Measurements from ENCODE around the gene IL23A.
A peak's percentile ranks its signal among the peaks of the same experiment; 100 is the strongest.
"Not testable (repeated sequence)": the region's sequence is repeated elsewhere in the genome, so short reads cannot be mapped to it uniquely, and the experiment has no call there.

The IL23A gene, protein sequence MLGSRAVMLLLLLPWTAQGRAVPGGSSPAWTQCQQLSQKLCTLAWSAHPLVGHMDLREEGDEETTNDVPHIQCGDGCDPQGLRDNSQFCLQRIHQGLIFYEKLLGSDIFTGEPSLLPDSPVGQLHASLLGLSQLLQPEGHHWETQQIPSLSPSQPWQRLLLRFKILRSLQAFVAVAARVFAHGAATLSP

DNA sequence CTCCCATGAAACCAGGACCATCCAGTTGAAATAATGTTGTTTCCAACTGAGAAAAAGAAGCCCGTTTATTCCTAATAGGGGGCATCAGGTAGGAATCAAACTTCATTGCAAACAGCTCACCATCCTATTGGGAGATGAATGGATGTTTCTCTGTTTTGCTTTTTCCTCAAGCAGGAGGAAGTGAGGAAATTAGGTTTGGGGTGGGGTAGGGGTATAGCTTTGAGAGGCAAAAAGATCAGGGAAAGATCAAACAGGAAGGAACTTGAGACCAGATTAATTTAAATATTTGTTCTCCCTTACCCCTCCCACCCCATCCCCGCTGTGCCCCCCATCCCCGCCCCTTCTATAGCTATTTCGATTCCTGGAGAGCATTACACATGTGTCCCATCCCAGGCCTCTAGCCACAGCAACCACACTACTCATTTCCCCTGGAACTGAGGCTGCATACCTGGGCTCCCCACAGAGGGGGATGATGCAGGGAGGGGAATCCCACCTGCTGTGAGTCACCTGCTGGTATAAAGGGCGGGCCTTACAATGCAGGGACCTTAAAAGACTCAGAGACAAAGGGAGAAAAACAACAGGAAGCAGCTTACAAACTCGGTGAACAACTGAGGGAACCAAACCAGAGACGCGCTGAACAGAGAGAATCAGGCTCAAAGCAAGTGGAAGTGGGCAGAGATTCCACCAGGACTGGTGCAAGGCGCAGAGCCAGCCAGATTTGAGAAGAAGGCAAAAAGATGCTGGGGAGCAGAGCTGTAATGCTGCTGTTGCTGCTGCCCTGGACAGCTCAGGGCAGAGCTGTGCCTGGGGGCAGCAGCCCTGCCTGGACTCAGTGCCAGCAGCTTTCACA lies at the start of gene IL23A:
TSS of gene IL23A (plus strand) at position 577 of the 850 bp plus-strand sequence. CDS start at position 738, 161 bp downstream.
- no peak for DNase-seq (ENCODE audit: low spot score)

- no peak for DNase-seq (ENCODE audit: low spot score)
These were observed 44.9 kb upstream of the IL23A start for GRCh38 chr12:56293795-56294194.

DNA sequence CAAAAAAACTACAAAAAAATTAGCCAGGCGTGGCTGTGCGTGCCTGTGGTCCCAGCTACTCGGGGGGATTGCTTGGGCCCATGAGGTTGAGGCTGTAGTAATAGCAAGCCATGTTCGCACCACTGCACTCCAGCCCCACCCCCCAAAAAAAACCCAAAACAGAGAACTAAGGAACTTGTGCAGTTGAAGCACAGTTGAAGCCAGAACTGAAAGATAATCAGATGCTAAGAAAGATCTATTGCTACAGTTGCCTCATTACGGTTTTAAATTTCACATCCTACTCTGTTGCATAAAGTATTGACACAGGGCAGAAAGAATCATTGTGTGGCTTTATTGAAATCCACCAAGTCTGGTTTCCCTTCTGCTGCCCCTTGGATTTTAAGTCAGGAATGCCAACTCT lies 42.4 kb upstream of the IL23A start:
- DNase-seq (ENCODE audit: low spot score), result no peak

- no peak for DNase-seq (ENCODE audit: low spot score)
These were observed 41.3 kb upstream of the IL23A start for GRCh38 chr12:56297400-56297799.

- DNase-seq (ENCODE audit: low spot score), result no peak
These were observed 39.9 kb upstream of the IL23A start for GRCh38 chr12:56298828-56299227.

DNA sequence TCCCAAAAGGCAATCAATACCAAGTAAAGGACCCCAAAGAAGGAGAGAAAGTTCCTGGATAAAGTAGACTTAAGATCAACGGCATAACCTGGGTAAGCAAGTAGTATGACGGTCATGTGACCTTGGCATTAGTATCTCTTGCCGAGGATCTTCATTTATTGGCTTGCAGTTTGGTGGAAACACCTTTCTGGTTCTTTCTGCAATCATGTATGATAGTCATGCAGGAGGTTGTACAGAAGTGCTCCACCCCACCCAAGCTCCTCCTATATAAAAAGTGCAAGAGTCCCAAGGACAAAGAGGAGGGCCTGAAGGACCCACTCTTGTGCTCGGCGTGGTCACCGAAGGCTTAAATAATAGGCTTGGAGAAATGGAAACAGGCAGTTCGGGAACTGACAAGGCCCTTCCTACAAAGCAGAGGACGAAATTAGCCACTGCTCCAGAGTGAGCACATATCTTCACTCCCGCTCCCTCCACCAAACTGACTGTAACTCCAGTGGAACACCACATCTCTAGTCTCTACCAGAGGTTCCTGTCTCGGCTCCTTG lies 39.3 kb upstream of the IL23A start:
- peak; percentile 35 for DNase-seq (ENCODE audit: low spot score)

DNA sequence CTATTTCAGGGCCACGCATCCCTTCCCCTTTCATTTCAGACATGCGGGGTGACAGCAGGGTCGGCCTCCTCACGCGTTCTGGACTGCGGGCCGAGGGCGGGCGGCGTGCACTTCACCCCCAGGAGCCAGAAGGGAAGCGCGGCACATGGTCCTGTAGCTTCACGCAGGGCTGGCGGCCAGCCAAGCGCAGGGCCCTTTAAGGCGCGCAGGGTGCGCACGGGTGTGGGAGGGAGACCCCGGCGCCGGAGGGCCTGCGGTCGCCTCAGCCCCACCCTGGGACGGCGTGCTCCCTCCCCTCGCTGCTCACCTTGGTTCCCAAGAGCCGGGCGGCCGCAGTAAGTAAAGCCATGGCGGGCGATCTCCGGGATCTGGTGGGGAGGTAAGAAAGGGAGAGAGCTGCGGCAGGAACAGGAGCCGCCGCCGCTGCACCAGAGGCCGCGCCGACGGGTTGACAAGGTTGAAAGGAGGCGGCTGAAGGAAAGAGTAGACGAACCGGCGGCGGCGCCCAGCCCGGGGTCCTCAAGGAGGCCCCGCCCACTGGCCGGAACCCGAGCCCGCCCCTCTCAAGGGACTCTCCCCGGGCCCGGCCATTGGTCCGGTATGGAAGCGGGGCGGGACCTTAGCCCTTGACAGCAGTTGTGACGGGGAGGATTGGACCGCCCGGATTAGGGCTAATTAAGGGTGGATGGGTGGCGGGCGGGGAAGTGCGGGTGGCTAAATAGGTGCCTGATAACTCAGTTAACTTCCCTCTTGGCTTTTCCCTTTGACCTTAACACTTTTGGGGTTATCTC lies 38.6 kb upstream of the IL23A start, which contains the start of gene CS:
TSS of gene CS (minus strand) at position 478 of the 791 bp plus-strand sequence. CDS start at position 349, 129 bp downstream.
- peak; percentile 99 for DNase-seq (ENCODE audit: low spot score)

GRCh38 chr12:56300644-56301464 lies 37.8 kb upstream of the IL23A start:
- peak; percentile 11 for DNase-seq (ENCODE audit: low spot score)

- DNase-seq (ENCODE audit: low spot score), result no peak
These were observed 34.4 kb upstream of the IL23A start for GRCh38 chr12:56304276-56304675.

GRCh38 chr12:56304872-56305590 lies 33.7 kb upstream of the IL23A start:
- no peak for DNase-seq (ENCODE audit: low spot score)

DNA sequence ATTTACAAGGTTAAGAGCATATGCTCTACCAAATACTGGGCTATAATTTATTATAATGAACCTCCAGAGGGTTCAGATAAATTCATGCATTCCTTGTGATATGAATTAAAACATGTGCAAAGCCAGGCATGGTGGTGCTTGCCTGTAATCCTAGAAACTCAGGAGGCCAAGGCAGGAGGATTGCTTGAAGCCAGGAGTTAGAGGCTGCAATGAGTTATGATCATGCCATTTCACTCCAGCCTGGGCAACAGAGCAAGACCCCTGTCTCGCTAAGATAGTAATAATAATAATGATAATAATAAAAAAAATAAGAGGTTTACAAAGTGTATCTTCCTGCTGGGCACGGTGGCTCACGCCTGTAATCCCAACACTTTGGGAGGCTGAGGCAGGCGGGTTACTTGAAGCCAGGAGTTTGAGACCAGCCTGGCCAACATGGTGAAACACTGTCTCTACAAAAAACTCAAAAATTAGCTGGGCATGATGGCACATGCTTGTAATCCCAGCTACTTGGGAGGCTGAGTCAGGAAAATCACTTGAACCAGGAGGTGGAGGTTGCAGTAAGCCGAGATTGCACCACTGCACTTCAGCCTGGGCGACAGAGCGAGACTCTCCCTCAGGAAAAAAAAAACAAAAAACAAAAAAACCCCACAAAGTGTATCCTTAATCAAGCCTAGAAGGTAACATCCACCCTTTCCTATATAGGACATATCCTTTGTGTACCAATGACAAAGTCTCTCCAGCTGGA lies 31.3 kb upstream of the IL23A start:
- no peak for DNase-seq (ENCODE audit: low spot score)

DNA sequence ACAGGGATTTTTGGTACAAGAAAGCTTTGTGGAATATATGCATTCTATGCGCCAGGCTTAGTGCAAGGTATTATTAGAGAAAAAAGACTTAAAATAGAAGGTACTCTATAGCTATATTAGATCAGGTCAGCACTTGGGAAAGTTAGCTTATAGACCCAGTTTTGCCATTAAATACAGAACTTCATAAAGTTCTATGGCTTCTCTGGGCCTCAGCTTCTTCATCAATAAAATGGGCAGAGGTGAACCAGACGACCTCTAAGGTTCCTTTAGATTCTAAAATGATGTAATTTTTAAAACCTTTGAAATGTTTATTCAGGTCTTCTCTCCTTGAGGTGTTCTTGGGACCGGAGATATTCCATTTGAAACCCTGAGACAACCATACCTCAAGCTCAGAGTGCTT lies 30.0 kb upstream of the IL23A start:
- no peak for DNase-seq (ENCODE audit: low spot score)

- no peak for DNase-seq (ENCODE audit: low spot score)
These were observed 27.7 kb upstream of the IL23A start for GRCh38 chr12:56311003-56311402.

DNA sequence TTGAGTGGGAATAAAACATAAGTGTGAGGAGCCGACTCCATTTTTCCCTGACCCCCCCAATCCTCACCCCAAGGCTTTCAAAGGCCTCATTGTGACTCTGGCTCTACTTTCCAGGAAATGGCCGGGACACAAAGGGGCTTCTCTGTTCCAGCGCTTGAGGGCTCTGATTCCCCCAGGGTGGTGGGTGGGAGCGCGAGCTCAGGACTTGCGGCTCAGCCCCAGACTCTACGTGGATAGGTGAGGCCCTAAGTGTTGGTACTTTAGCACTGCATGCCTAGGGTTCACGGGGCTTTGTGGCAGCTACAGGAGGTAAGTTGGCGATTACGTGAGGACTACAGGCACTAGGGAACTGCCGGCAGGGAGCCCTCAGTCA lies 23.4 kb upstream of the IL23A start:
- no peak for DNase-seq (ENCODE audit: low spot score)

GRCh38 chr12:56315622-56316473 lies 22.8 kb upstream of the IL23A start, which contains the start of gene CNPY2:
Gene CNPY2, minus strand, starts transcription at chr12:56315988. Its CDS starts 771 bp downstream, at chr12:56315217.
- DNase-seq (ENCODE audit: low spot score), result peak; percentile 99

- DNase-seq (ENCODE audit: low spot score), result no peak
These were observed 21.0 kb upstream of the IL23A start for GRCh38 chr12:56317675-56318074.

DNA sequence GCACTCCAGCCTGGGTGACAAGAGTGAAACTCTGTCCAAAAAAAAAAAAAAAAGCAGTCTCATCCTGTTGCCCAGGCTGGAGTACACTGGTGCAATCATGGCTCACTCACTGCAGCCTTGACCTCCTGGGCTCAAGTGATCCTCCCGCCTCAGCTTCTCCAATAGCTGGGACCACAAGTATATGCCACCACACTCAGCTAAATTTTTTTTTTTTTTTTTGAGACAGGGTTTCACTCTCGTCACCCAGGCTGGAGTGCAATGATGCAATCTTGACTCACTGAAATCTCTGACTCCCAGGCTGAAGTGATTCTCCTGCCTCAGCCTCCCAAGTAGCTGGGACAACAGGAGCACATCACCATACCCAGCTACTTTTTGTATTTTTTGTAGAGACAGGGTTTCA lies 17.7 kb upstream of the IL23A start:
- DNase-seq (ENCODE audit: low spot score), result no peak

DNA sequence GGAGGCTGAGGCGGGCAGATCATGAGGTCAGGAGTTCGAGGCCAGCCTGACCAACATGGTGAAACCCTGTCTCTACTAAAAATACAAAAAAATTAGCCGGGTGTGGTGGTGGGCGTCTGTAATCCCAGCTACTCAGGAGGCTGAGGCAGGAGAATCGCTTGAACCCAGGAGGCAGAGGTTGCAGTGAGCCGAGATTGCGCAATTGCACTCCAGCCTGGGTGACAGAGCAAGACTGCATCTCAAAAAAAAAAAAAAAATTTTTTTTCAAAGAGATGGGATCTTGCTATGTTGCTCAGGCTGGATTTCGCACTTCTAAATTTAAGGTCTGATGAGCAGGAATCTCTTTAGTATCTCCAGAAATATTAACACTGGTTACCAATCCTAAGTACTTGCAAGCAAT lies 17.1 kb upstream of the IL23A start:
- DNase-seq (ENCODE audit: low spot score), result not testable (repeated sequence)

GRCh38 chr12:56324206-56324605 lies 14.5 kb upstream of the IL23A start:
- DNase-seq (ENCODE audit: low spot score), result no peak
